Measurements from ENCODE around the gene CAP1. TPM values are rescaled to one million over a fixed set of nuclear protein-coding genes. Genes with fewer than 3 reads are reported as not detected.

CAP1 gene, protein sequence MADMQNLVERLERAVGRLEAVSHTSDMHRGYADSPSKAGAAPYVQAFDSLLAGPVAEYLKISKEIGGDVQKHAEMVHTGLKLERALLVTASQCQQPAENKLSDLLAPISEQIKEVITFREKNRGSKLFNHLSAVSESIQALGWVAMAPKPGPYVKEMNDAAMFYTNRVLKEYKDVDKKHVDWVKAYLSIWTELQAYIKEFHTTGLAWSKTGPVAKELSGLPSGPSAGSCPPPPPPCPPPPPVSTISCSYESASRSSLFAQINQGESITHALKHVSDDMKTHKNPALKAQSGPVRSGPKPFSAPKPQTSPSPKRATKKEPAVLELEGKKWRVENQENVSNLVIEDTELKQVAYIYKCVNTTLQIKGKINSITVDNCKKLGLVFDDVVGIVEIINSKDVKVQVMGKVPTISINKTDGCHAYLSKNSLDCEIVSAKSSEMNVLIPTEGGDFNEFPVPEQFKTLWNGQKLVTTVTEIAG
- total RNA-seq (2014; rRNA removed): 214 and 243 TPM in 2 replicates
- Bru-seq, nascent RNA: percentile 91 among the genes with signal in this experiment
- BruChase-seq, experiment 1, labeled RNA remaining after a 6-hour chase: percentile 95 among the genes with signal in this experiment
- BruChase-seq, experiment 2, labeled RNA remaining after a 2-hour chase: percentile 90 among the genes with signal in this experiment
- long read RNA-seq, transcript CAP1-206 (13 exons, 2,217 nt): major isoform, 166 of 494 reads
- long read RNA-seq, transcript CAP1-201 (13 exons, 2,592 nt): minor isoform, 19 of 494 reads
- long read RNA-seq, transcript CAP1-203 (13 exons, 3,105 nt): minor isoform, 76 of 494 reads
- long read RNA-seq, transcript CAP1-202 (13 exons, 1,496 nt): minor isoform, 60 of 494 reads
- long read RNA-seq, partial matches to known transcripts: 44 of 494 reads
- long read RNA-seq, other reads (novel, unspliced or antisense): 109 of 494 reads

- CTCF ChIA-PET: interaction anchor here (0.6 to 2.0 kb wide), 2 partner anchors 121 to 140 kb away, joined by 3 to 13 read pairs; no protein-coding TSS in a partner anchor
- peaks cover 12% of the 10 kb centered on the region for H3K36me3 ChIP-seq (ENCODE audit: low read depth, low read length)
- H4K20me1 ChIP-seq (ENCODE audit: low read length): peaks cover 25% of the 10 kb centered on the region; the same call in 1 of the 2 replicates
- TF ChIP-seq EZH2phosphoT487 (IDR thresholded peaks at IDR 0.05; ENCODE audit: borderline replicate concordance, low read length): no peak
- no peak for TF ChIP-seq EZH2 (IDR thresholded peaks at IDR 0.05; ENCODE audit: low read length, unreplicated experiment)
- TF ChIP-seq, protein P1, sequence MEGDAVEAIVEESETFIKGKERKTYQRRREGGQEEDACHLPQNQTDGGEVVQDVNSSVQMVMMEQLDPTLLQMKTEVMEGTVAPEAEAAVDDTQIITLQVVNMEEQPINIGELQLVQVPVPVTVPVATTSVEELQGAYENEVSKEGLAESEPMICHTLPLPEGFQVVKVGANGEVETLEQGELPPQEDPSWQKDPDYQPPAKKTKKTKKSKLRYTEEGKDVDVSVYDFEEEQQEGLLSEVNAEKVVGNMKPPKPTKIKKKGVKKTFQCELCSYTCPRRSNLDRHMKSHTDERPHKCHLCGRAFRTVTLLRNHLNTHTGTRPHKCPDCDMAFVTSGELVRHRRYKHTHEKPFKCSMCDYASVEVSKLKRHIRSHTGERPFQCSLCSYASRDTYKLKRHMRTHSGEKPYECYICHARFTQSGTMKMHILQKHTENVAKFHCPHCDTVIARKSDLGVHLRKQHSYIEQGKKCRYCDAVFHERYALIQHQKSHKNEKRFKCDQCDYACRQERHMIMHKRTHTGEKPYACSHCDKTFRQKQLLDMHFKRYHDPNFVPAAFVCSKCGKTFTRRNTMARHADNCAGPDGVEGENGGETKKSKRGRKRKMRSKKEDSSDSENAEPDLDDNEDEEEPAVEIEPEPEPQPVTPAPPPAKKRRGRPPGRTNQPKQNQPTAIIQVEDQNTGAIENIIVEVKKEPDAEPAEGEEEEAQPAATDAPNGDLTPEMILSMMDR (conservative IDR thresholded peaks at IDR 0.05; ENCODE audit: low read depth, low read length): no peak
- H3K4me2 ChIP-seq (ENCODE audit: low read length): peak within 1 kb of the TSS; percentile 98
- no peaks in the 10 kb centered on the region for H3F3A ChIP-seq (ENCODE audit: low read length, unreplicated experiment)
- BruUV-seq (replicated peaks): TSS peak; percentile 81
- no peaks in the 10 kb centered on the region for H3K9me2 ChIP-seq (replicated peaks; ENCODE audit: low read length)
- no peaks in the 10 kb centered on the region for H3K27me3 ChIP-seq (ENCODE audit: low read length)
- H2AFZ ChIP-seq (ENCODE audit: low read length): peak within 1 kb of the TSS; percentile 80
- H3K9me3 ChIP-seq (ENCODE audit: low read length): no peaks in the 10 kb centered on the region
- ATAC-seq (peak; percentile 90), DNase-seq (peak; percentile 99)
- POLR2A ChIA-PET (ENCODE audit: unreplicated experiment): interaction anchor here (0.6 to 0.7 kb wide), 4 partner anchors 13 to 880 kb away, joined by 3 to 11 read pairs (median 8); no protein-coding TSS in a partner anchor
- H3K79me2 ChIP-seq (ENCODE audit: low read length): peaks cover 53% of the 10 kb centered on the region
- H3K4me1 ChIP-seq (ENCODE audit: insufficient read depth, low read length): peaks cover 34% of the 10 kb centered on the region
- peak within 1 kb of the TSS; percentile 99 for H3K4me3 ChIP-seq (ENCODE audit: low read length)
- peak within 1 kb of the TSS; percentile 97 for H3K9ac ChIP-seq (ENCODE audit: low read length)
- intact Hi-C loops (cut with micrococcal nuclease): loop anchor here (2.0 kb wide), 1 partner anchor 18 kb away; no protein-coding TSS in a partner anchor
- H3K27ac ChIP-seq (ENCODE audit: low read length): peak within 1 kb of the TSS; percentile 87
Observed at GRCh38 chr1:40040511-40041465, at the start of gene CAP1. CAP1 (plus strand) TSS chr1:40040729; CDS start chr1:40059347, 18,618 bp downstream.

DNA sequence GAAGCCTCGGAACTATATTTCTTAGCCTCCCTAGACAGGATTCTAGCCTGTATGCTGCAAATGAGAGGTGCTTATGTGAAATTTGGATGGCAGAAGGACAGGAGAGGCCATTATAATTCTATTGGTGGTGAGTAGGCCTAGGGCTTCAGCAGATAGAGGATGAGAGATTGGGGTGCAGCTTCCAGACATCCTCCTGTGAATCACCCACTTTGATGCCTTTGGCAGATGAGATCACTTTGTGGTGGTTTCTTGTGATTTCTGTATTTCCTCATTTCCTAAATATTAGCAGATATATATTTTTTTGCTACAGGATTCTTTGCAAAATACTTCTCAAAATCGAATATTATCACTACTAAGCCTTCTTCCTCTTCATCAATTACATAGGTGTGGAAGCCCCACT is 48.3 kb upstream of the CAP1 start:
- no peaks in the 10 kb centered on the region for H3K27me3 ChIP-seq (ENCODE audit: low read length)
- CTCF ChIA-PET: no interaction called here
- no peaks in the 10 kb centered on the region for H3K9me2 ChIP-seq (replicated peaks; ENCODE audit: low read length)
- no peaks in the 10 kb centered on the region for H3K79me2 ChIP-seq (ENCODE audit: low read length)
- POLR2A ChIA-PET (ENCODE audit: unreplicated experiment): no interaction called here
- ATAC-seq (no peak), DNase-seq (no peak)
- no peaks in the 10 kb centered on the region for H4K20me1 ChIP-seq (ENCODE audit: low read length)
- no peak overlapping the region for H3K4me3 ChIP-seq (ENCODE audit: low read length)
- BruUV-seq (replicated peaks): no TSS peak
- H3K27ac ChIP-seq (ENCODE audit: low read length): no peak overlapping the region
- H2AFZ ChIP-seq (ENCODE audit: low read length): no peak overlapping the region
- H3K4me1 ChIP-seq (ENCODE audit: insufficient read depth, low read length): peaks cover 28% of the 10 kb centered on the region
- TF ChIP-seq, protein P1 (conservative IDR thresholded peaks at IDR 0.05; ENCODE audit: low read depth, low read length): no peak
- TF ChIP-seq EZH2phosphoT487 (IDR thresholded peaks at IDR 0.05; ENCODE audit: borderline replicate concordance, low read length): no peak
- TF ChIP-seq EZH2 (IDR thresholded peaks at IDR 0.05; ENCODE audit: low read length, unreplicated experiment): no peak
- no peaks in the 10 kb centered on the region for H3K36me3 ChIP-seq (ENCODE audit: low read depth, low read length)
- H3K9ac ChIP-seq (ENCODE audit: low read length): no peak overlapping the region
- H3K9me3 ChIP-seq (ENCODE audit: low read length): no peaks in the 10 kb centered on the region
- intact Hi-C loops (cut with micrococcal nuclease): no loop called here
- H3F3A ChIP-seq (ENCODE audit: low read length, unreplicated experiment): peaks cover 4% of the 10 kb centered on the region
- H3K4me2 ChIP-seq (ENCODE audit: low read length): no peak overlapping the region

Data from PC-3 (cell line).